Measurements from ENCODE around the gene ACBD3.

- TF ChIP-seq POLR2A (IDR thresholded peaks at IDR 0.05) (no peak), CTCF (IDR thresholded peaks at IDR 0.05) (no peak)
Observed at GRCh38 chr1:226095286-226095685, 91.3 kb downstream of the ACBD3 start.
